Caco-2 (cell line): ENCODE data around the gene FLT4. TPM values are rescaled to one million over a fixed set of nuclear protein-coding genes. Genes with fewer than 3 reads are reported as not detected.

ENCODE experiments used
- BruUV-seq: library from RNA; stranded (reverse); fragments of 400-500 nt; replicated peaks from 2 replicates; lab custom pipeline; 2021; lab: Mats Ljungman, UMichigan
- CTCF ChIA-PET: fragments of 300-600 bp; sonication (Branson Sonifier 250); formaldehyde crosslinking; loops from one replicate; lab custom pipeline; 2022; ENCODE audit warnings: antibody characterized with exemption; lab: Charles Lee
- POLR2A ChIA-PET: fragments of 300-600 bp; sonication (Branson Sonifier 250); formaldehyde crosslinking; loops from one replicate; lab custom pipeline; 2022; ENCODE audit warnings: antibody characterized with exemption; lab: Charles Lee
- DNase-seq, 2 experiments: peaks; one replicate each; pipeline versions ENCODE4 v3.0.0 to v3.0.0-alpha.2; 2020 to 2022
- H3K27me3 ChIP-seq: replicated peaks from 2 replicates; pipeline ENCODE4 v1.6.0; 2011; ENCODE audit warnings: low read length; ENCODE audit not compliant: control insufficient read depth, insufficient read depth
- H3K36me3 ChIP-seq: 2 replicates; pipeline ENCODE4 v1.5.1; 2011; ENCODE audit warnings: low read length; ENCODE audit not compliant: control insufficient read depth, insufficient read depth
- H3K4me1 ChIP-seq: fragments of 250-450 bp; sonication (Bioruptor Pico); 2 replicates; pipeline ENCODE4 v1.5.1; 2020; ENCODE audit warnings: mild to moderate bottlenecking
- H3K4me3 ChIP-seq: 2 replicates; pipeline ENCODE4 v1.5.1; 2011; ENCODE audit warnings: low read depth, mild to moderate bottlenecking, control low read depth, low read length
- H3K9me3 ChIP-seq: fragments of 250-450 bp; sonication (Bioruptor Pico); 2 replicates; pipeline ENCODE4 v1.5.1; 2020; ENCODE audit warnings: mild to moderate bottlenecking, moderate library complexity
- H3K27ac Mint-ChIP-seq: one replicate; pipeline ENCODE4 v1.8.0; 2022; ENCODE audit warnings: mixed read lengths; ENCODE audit not compliant: unreplicated experiment
- H3K27me3 Mint-ChIP-seq: one replicate; pipeline ENCODE4 v1.8.0; 2022; ENCODE audit warnings: mixed read lengths; ENCODE audit not compliant: insufficient read depth, unreplicated experiment
- H3K36me3 Mint-ChIP-seq: one replicate; pipeline ENCODE4 v1.8.0; 2022; ENCODE audit warnings: mild to moderate bottlenecking, mixed read lengths; ENCODE audit not compliant: insufficient read depth, unreplicated experiment
- H3K4me1 Mint-ChIP-seq: one replicate; pipeline ENCODE4 v1.8.0; 2022; ENCODE audit warnings: low read depth, mixed read lengths; ENCODE audit not compliant: unreplicated experiment
- H3K4me3 Mint-ChIP-seq: one replicate; pipeline ENCODE4 v1.8.0; 2022; ENCODE audit warnings: mild to moderate bottlenecking, moderate library complexity, mixed read lengths; ENCODE audit not compliant: unreplicated experiment
- H3K9me3 Mint-ChIP-seq: one replicate; pipeline ENCODE4 v1.8.0; 2022; ENCODE audit warnings: mixed read lengths; ENCODE audit not compliant: unreplicated experiment
- intact Hi-C: fragments of 100-400 bp; cut with micrococcal nuclease; formaldehyde crosslinking; loops from one replicate; pipeline ENCODE4 v1.10.0; 2022; ENCODE audit not compliant: unreplicated experiment
- total RNA-seq: library from RNA; stranded (reverse); gene quantifications from 2 replicates; pipeline ENCODE4 v1.2.3, GENCODE V29; 2022
- TF ChIP-seq, protein P1 (sequence below), 2 experiments: fragments of 200-600 bp in 1 of 2; IDR thresholded peaks; 1 replicate in 1 of 2; 2 replicates in 1 of 2; pipeline versions ENCODE4 v1.5.1 to v1.8.0; 2011 to 2022; ENCODE audit warnings: antibody characterized with exemption in 1 of 2, control low read depth in 1 of 2, inconsistent platforms in 1 of 2, low read depth in 1 of 2, low read length in 1 of 2, mild to moderate bottlenecking in 1 of 2, moderate library complexity in 1 of 2; ENCODE audit not compliant: insufficient read depth in 1 of 2, severe bottlenecking in 1 of 2, unreplicated experiment in 1 of 2

Gene FLT4
- total RNA-seq, 1 experiment from 2014 or later, result not detected

DNA sequence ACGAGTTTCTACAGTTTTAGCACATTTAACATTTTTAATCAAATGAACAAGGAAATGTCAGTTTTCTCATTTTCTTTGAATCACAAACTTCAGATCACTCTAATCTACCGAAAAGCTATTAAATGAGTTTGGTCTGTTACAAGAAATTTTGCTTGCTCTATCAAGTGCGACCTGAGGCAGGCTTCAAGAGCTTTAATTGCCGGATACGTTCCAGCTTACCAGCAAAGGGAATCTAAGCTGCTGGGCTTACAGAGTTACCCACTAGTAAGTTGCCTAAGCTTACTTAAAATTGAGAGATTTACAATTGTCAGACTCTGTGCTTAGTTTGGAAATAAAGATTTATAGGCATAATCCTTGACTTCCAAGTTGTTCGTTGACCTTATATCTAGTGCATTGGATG is 68.7 kb downstream of the FLT4 start:
- CTCF ChIA-PET, result no interaction called here
- Mint-ChIP-seq H3K36me3 (peaks cover 28% of the 10 kb centered on the region), H3K27ac (no peak overlapping the region), H3K9me3 (no peaks in the 10 kb centered on the region), H3K27me3 (no peaks in the 10 kb centered on the region), H3K4me1 (no peaks in the 10 kb centered on the region), H3K4me3 (no peak overlapping the region)
- DNase-seq, result no peak
- Histone ChIP-seq H3K4me3 (no peak overlapping the region), H3K9me3 (no peaks in the 10 kb centered on the region), H3K27me3 (no peaks in the 10 kb centered on the region), H3K4me1 (no peaks in the 10 kb centered on the region), H3K36me3 (no peaks in the 10 kb centered on the region; the same call in 1 of the 2 replicates)
- intact Hi-C loops, result no loop called here
- BruUV-seq, result no TSS peak
- TF ChIP-seq, protein P1, sequence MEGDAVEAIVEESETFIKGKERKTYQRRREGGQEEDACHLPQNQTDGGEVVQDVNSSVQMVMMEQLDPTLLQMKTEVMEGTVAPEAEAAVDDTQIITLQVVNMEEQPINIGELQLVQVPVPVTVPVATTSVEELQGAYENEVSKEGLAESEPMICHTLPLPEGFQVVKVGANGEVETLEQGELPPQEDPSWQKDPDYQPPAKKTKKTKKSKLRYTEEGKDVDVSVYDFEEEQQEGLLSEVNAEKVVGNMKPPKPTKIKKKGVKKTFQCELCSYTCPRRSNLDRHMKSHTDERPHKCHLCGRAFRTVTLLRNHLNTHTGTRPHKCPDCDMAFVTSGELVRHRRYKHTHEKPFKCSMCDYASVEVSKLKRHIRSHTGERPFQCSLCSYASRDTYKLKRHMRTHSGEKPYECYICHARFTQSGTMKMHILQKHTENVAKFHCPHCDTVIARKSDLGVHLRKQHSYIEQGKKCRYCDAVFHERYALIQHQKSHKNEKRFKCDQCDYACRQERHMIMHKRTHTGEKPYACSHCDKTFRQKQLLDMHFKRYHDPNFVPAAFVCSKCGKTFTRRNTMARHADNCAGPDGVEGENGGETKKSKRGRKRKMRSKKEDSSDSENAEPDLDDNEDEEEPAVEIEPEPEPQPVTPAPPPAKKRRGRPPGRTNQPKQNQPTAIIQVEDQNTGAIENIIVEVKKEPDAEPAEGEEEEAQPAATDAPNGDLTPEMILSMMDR (IDR thresholded peaks at IDR 0.05; ENCODE audit: insufficient read depth in 1 of 2, low read depth in 1 of 2, low read length in 1 of 2, severe bottlenecking in 1 of 2, unreplicated experiment in 1 of 2), result no peak
- POLR2A ChIA-PET, result no interaction called here

DNA sequence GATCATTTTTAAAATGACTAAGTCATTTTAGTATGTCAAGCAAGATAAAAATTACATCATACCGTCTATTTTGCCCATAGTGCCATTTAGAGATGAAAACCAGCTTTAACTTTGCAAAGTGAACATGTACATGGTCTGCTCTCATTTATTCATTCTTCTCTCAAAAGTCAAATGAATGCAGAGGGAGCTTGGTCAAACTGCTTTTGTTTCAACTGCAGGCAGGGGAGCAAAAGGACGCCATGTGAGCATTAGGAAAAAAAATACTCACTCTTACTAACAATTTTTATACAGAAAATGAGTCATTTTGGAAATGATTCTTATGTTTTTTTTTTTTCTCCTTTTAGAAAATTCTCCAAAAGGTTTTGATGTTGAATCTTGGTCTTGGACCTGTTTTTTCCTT is 73.8 kb downstream of the FLT4 start:
- H3K4me3 ChIP-seq, result no peak overlapping the region
- BruUV-seq, result no TSS peak
- H3K36me3 Mint-ChIP-seq, result peaks cover 62% of the 10 kb centered on the region
- no peak overlapping the region for H3K27ac Mint-ChIP-seq
- no peaks in the 10 kb centered on the region for H3K4me1 ChIP-seq
- no peak for DNase-seq
- H3K4me3 Mint-ChIP-seq, result no peak overlapping the region
- H3K27me3 ChIP-seq, result no peaks in the 10 kb centered on the region
- TF ChIP-seq, protein P1 (IDR thresholded peaks at IDR 0.05; ENCODE audit: insufficient read depth in 1 of 2, low read depth in 1 of 2, low read length in 1 of 2, severe bottlenecking in 1 of 2, unreplicated experiment in 1 of 2), result no peak
- H3K36me3 ChIP-seq, result peaks cover 3% of the 10 kb centered on the region
- H3K4me1 Mint-ChIP-seq, result no peaks in the 10 kb centered on the region
- ChIA-PET POLR2A (no interaction called here), CTCF (no interaction called here)
- H3K27me3 Mint-ChIP-seq, result no peaks in the 10 kb centered on the region
- H3K9me3 Mint-ChIP-seq, result no peaks in the 10 kb centered on the region
- intact Hi-C loops, result no loop called here
- H3K9me3 ChIP-seq, result no peaks in the 10 kb centered on the region

DNA sequence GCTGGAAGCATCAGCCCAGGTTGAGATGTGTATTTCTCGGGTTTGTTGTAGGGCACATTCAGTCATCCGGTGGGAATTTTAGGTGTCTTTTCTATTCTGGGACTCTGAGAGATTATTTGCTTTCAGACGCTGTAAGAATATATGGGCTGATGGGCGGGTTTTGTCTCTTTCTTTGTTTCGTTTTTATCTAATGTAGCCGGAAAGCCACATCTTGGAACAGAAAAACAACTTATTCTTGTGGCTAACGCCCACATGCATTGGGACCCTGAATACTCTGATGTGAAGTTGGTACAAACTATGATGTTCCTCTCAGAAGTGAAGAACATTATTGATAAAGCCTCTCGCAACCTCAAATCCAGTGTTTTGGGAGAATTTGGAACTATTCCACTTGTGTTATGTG is 80.5 kb downstream of the FLT4 start:
- H3K4me3 Mint-ChIP-seq, result no peak overlapping the region
- Histone ChIP-seq H3K36me3 (peaks cover 3% of the 10 kb centered on the region), H3K4me1 (no peaks in the 10 kb centered on the region), H3K27me3 (no peaks in the 10 kb centered on the region), H3K4me3 (no peak overlapping the region), H3K9me3 (no peaks in the 10 kb centered on the region)
- intact Hi-C loops, result no loop called here
- POLR2A ChIA-PET, result no interaction called here
- CTCF ChIA-PET, result no interaction called here
- H3K27ac Mint-ChIP-seq, result no peak overlapping the region
- H3K36me3 Mint-ChIP-seq, result peaks cover 65% of the 10 kb centered on the region
- no peak for DNase-seq
- H3K9me3 Mint-ChIP-seq, result no peaks in the 10 kb centered on the region
- no TSS peak for BruUV-seq
- TF ChIP-seq, protein P1 (IDR thresholded peaks at IDR 0.05; ENCODE audit: insufficient read depth in 1 of 2, low read depth in 1 of 2, low read length in 1 of 2, severe bottlenecking in 1 of 2, unreplicated experiment in 1 of 2), result no peak
- no peaks in the 10 kb centered on the region for H3K4me1 Mint-ChIP-seq
- H3K27me3 Mint-ChIP-seq, result no peaks in the 10 kb centered on the region
